Jurkat, Clone E6-1 (cell line): ENCODE measurements around the gene ATP8A2.

Source experiments
- DNase-seq: peaks from one replicate; pipeline ENCODE4 v3.0.0-alpha.2; 2011; ENCODE audit warnings: low read depth, low spot score
- H3K4me3 ChIP-seq: 2 replicates; pipeline ENCODE4 v1.5.1; 2011; ENCODE audit warnings: mild to moderate bottlenecking, low read length, control low read depth, moderate library complexity

Gene ATP8A2

DNA sequence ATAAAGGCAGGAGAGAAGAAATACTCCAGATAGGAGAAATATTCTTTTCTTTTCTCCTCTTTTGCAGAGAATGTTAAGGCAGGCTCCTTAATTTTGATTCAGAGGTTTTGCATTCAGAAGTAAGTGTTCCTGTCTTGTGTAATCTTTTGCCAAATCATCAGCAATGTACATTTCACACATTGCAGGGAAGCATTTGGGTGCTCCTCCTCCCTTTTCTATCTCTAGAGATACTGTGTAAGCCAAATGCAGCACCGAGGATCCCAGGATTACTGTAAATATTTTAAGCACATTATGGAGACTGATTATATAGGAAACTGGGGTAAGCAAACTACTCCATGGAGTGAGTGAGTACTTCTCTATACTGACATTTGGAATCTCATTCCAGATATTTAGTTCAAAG lies 7.2 kb downstream of the ATP8A2 start:
- DNase-seq: no peak
- no peak overlapping the region for H3K4me3 ChIP-seq

DNA sequence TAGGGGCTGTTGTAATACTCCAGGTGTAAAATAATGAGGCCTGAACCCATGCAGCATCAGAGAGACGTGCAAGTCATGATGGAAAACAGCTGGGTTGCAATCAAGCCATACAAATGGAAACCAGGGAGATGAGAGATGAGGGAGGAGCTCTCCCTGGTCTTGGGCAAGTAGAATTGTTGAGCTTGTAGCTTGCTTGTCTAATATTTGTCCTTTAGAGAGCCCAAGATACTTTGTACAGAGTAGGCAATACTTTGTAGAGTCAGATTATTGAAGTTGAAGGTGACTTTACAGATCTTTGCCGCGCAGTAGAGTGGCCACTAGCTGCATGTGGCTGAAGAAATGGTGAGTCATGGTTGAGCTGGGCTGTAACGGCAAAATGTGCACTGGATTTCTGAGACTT lies 8.3 kb downstream of the ATP8A2 start:
- H3K4me3 ChIP-seq: no peak overlapping the region
- DNase-seq: no peak

DNA sequence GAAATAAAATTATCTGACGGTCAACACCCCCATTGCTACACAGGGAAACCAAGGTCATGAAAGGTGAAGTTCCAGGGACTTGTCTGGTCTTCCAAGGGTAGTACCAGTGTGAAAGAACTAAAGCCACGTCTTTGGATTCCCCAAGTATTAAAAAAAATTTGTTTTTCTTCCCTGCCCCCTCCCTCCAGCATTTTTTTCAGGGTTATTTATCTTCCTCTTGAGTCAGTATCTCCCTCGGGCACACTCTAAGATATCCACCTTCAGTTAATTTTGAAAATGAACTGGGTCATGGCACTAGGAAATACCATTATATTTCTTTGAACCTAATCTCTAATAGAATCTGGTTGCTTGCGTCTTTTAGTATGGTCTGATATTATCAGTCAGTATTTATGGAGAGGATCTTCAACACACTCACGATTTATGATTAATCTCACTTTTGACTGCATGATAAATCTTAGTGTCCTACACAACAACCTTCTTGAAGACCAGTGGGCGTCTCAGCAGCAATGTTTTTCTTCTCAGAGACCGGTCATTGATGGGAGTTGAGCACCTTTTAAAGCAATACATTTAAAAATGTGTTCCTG lies 9.1 kb downstream of the ATP8A2 start:
- no peak for DNase-seq
- no peak overlapping the region for H3K4me3 ChIP-seq

DNA sequence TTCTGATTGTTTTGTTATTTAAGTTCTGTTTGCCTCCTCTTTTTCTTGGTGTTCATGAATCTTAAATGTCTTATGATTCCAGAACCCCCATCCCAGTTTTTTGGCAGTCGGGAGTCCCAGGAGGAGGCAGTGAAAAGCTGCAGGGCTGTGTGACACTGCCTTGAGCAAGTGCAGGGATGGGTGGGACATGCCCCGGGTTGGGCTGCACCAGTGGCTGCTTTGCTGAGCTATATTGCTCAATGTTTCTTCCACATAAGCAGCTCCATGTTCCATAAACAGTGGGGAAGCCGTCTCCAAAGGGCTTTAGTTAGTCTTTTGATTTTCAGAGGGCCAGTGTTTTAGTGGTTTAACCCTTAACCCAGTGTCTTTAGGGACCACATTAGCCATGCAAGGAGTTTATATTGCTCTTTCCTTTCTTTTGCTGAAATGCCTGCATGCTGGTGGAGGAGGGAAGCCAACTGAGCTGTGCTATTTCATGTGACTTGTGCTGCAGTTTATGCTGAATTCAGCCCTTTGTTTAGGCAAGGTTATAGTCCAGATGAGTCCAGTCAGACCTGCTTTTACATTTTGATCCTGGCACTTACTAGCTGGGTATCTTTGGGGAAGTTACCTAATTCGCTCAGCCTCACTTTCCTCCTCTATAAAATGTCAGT lies 13.1 kb downstream of the ATP8A2 start:
- no peak overlapping the region for H3K4me3 ChIP-seq
- DNase-seq: no peak

DNA sequence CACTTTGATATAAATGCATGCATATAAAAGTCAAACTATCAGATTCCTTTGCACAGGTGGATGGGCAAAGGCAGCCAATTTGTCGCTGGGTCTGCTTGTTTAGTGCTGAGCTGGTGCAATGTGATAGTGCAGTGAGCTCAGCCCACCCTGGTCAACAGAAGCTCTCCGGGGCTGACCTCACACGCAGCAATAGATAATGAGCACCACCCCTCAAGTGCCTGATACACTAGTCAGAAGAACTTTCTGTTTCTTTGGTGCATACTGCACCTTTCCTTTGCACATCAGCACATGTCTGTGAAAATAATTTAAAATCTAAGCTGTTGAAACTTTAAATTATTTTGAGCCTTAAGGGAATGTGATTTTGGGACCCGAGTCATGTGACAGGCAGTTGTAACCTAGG lies 20.2 kb downstream of the ATP8A2 start:
- no peak for DNase-seq
- H3K4me3 ChIP-seq: no peak overlapping the region

DNA sequence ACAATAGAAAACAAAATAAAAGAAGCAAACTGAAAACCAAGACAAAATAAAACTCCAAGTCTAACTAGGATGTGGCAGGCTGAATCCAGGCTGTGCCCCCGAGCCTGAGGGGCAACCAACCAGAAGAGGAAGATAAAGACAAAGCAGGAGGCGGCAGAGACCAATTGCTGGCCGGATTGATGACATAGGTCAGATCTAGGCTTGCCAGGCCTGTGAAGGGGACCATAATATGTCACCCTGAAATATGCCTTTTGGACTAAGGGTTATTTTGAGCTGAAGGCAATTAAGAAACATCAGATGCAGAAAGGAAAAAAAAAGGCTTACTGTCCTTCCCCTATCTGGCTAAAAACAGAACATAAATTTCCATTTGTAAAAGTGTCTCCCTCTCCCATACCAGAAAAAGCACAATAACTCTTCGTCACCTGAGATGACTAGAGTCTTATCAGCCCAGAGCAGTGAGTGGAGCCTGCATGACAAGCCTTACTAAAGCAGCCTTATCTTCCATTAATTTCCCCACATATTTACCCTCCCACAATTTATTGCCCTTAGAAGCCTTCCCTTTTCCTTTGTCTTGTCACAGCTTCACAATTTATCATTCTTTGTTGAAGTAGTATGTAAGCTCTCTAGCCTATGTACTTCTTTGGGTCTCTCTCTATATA lies 22.8 kb downstream of the ATP8A2 start:
- no peak overlapping the region for H3K4me3 ChIP-seq
- DNase-seq: no peak

DNA sequence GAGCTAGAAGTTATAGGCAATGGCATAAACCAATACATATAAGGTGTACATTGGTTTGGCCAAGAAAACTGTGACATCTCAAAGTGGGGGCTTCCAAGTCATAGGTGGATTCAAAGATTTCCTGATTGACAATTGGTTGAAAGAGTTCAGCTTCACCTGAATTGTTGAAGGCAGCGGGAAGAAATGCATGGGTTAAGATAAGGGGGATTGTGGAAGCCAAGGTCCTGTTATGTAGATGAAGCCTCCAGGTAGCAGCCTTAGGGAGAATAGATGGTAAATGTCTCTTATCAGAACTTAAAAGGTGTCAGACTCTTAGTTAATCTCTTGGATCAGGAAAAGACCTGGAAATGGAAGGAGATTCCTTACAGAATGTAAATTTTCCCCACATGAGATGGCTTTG lies 26.0 kb downstream of the ATP8A2 start:
- H3K4me3 ChIP-seq: no peak overlapping the region
- DNase-seq: no peak

DNA sequence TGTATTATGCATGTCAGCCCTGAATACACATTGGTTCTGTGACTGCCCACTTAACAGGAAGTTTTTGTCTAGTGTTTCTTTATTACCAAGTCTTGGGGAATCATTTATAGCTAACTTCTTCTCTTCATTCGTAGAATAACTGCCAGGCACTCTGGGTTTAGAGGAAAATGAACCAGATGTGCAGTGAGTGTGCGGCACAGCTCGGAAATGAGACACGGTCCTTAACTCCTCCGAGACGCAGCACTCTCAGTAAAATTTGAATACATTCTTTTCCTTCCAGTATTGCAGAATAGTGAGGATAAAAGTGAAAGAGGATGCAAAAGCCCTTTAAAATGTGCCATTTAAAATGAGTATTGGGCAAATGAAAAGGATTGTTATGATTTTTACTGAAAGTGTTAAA lies 29.2 kb downstream of the ATP8A2 start:
- no peak for DNase-seq
- no peak overlapping the region for H3K4me3 ChIP-seq

DNA sequence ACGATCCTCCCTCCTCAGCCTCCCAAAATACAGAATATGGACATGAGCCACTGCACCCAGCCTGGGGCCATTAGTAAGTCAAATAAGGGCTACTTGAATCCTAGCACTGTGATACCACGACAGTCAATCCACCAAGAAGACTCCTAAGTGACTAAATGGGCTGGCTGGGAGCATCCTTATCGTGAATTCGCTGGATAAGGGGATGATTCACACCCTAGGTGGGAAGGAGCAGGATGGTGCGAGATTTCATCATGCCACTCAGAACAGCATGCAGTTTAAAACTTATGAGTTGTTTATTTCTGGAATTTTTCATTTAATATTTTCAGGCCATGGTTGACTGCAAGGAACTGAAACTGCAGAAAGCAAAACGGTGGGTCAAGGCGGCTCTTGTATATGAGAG lies 30.2 kb downstream of the ATP8A2 start:
- H3K4me3 ChIP-seq: no peak overlapping the region
- no peak for DNase-seq

DNA sequence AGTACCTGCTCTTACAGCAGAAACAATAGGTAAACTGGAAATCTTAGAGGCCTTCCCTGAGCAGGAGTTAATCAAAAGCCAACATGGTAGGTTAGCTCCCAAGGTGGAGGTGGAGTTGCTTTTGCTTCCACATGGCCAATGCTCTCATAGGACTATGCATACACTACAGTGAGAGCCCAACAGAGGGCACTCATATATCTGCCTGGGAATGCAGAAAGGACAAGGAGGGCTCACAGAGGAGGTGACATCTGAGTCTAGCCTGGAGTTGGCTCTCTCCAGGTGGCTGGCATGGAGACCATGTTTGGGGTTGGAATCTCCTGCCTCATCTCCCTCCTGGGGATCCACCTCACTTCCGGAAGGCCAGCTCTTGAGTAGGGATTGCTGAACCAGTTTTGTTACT lies 34.6 kb downstream of the ATP8A2 start:
- no peak overlapping the region for H3K4me3 ChIP-seq
- peak; percentile 20 for DNase-seq

DNA sequence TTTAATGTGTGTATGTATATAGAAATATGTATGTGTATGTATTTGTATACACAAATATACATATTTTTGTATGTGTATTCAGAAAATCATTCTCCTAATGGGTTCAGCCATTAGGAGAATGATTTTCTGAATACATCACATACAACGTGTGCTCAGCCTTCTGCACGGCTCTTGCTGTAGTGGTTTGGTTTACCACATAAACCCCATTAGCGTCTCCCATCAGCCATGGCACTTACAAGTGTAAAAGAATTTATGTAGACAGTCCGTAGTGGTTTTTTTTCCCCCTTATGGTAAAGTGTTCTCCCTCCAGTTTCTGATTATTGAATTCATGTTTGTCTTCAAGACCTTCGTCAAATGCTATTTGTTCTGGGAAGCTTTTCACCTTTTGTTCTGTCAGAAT lies 38.2 kb downstream of the ATP8A2 start:
- H3K4me3 ChIP-seq: no peak overlapping the region
- DNase-seq: peak; percentile 59

DNA sequence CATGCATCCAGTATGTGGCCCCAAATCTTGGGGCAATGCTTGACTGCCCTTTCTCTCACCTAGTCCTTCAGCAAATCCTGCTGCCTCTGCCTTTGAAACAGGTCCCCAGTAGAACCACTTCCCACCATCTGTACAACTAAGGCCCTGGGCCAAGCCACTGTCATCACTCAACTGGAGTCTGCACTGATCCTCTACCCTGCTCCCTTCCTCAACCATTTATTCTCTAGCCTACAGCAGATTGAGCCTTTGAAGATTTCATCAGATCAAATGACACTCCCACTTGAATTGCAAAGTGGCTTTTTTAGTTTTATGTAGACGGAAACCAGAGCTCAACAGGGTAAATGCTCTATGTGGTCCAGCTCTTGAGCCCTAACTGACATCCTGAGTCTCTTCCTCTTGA lies 43.5 kb downstream of the ATP8A2 start:
- H3K4me3 ChIP-seq: no peak overlapping the region
- peak; percentile 83 for DNase-seq

DNA sequence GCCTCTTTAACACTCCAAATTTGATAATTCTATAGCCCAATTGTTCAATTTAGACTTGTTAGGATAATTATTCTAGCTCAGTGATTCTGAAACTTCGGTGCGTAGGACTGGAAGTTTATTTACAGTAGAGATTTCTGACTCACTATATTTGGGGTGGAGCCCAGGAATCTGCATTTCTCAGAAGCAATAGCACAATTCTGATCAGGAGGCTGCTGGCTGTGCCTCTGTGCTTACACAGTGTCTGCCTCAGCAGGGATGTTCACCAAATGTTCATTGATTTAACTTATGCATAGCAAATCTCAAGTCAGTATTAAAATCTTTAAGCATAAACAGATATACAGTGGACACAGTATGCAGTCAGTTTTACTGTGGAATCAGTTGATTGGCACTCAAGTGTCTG lies 45.8 kb downstream of the ATP8A2 start:
- DNase-seq: no peak
- no peak overlapping the region for H3K4me3 ChIP-seq

DNA sequence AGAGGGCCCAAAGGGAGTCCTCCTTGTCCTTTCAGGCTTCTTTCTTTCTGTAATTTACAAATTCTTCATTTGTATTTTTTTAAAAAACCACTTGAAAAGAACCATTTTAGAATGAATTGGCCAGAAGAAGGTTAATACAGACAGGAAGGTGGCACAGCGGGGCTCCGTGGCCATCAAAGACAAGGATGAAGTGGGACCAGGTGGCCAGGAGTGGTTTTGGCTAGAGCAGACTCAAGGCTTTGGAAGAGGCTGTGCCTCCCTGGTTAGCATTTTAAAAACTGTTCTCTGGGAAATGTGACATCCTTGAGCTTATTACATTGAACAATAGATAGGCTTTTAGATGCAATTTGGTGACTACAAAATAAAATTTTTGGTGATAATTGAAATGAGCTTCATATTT lies 48.4 kb downstream of the ATP8A2 start:
- no peak for DNase-seq
- no peak overlapping the region for H3K4me3 ChIP-seq

DNA sequence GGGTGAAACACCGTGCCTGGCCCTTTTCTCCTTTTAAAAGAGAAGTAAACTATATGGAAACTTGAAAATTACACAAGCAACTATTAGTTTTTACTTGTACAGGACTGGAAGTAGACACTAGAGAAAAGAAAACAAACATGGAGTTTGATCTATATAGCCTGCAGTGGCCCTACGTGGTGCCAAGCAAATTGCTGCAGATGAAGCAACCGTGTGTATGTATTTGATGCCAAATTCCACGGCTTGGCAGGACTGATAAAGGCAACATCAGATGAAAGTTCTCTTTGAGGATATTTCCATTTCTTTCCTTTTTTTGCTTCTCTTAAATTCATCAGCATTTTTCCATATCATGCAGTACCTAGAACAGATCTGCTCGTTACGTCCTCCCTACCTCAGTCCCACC lies 49.8 kb downstream of the ATP8A2 start:
- H3K4me3 ChIP-seq: no peak overlapping the region
- no peak for DNase-seq

DNA sequence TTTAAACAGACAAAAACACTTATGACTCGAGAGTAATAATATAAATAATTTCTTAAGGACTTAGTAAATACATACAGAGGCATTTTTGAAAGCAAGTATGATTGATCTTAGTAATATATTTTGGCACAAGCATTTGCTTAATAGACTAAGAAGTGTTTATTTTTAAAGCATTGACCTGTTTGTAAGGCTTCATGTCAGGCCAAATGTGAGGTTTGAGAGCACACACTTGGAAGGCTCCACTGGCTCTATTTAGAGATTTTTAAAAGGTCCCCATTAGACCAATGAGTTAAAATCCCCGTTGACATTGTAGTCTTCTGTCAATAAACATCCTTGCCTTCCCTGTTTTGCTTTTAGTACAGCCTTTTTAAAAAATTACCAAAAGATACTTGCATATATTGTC lies 50.4 kb downstream of the ATP8A2 start:
- no peak for DNase-seq

DNA sequence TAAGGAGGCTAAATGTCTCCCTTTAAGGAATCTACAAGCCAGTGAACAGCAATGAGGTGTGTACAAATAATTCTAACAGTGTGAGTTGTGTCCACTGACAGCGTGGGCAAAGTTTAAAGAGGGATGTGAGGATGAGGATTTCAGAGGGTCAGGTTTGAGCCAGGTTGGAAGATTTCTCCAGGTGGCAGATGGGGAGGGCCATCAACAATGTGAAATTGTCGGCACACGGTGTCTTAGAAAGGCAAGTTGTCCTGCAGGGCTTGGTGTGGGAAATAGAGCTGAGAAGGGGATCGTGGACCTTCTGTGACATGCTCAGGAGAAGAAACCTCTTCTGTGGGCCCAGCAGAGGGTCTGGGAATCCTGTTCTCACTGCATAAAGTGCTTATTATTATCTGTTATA lies 52.1 kb downstream of the ATP8A2 start:
- H3K4me3 ChIP-seq: no peak overlapping the region
- DNase-seq: no peak

More for the DNA sequence above, 50.4 kb downstream of the ATP8A2 start:
- H3K4me3 ChIP-seq: no peak overlapping the region

DNA sequence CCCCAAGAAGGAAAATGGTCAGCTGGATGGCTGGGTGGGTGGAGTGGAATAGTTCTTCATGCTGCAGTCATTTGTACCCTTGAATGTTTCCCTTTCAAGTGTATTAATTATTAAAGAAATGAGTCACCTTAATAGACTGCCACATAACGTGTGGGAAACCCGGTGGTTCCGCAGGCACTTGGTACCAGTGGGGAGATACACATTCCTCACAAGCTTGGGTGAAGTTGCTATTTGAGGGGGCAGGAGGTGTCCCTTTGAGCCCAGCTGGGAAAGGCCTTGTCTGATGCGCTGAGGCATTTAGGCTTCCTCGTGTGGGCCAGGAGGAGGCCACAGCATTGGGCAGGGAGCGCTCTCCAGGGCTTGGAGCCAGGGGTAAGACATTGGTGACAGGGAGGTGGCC lies 57.7 kb downstream of the ATP8A2 start:
- DNase-seq: no peak
- no peak overlapping the region for H3K4me3 ChIP-seq

DNA sequence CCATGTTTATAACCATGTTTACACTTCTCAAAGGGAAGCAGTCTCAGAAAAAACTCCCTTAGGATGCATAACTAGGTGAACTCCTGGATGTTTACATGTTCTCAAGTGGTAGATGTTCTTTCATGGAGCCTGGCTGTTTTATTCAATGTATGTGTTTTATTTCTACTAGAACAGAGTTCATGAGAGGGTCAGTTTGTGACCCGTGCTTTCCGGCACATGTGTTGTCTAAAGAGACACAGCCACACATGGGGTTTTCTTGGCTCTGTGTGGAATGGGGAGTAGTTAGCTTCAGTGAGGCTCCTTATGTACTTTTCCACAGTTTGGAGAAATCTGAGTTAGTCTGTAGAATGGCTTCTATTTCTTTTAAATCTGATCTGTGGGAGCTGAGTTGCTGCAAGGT lies 60.9 kb downstream of the ATP8A2 start:
- DNase-seq: no peak
- H3K4me3 ChIP-seq: no peak overlapping the region

DNA sequence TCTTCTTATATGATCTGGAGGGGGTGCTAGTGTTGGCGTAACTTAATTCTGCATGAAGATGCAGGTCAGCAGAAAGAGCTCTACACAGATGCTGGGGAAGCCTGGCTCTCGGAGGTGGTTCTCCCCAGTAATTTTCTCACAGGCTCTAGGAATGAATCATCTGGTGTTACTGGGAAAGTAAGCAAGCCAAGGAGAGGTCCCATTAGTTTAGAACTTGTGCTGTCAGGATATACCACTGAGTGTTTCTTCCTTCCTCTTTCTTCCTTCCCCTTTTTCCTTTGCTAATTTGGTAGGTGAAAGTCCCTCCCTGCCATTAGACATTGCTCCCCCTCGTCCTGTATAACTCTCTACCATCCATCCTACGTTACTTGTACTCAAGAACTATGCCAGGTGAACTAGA lies 68.3 kb downstream of the ATP8A2 start:
- no peak for DNase-seq
- no peak overlapping the region for H3K4me3 ChIP-seq

DNA sequence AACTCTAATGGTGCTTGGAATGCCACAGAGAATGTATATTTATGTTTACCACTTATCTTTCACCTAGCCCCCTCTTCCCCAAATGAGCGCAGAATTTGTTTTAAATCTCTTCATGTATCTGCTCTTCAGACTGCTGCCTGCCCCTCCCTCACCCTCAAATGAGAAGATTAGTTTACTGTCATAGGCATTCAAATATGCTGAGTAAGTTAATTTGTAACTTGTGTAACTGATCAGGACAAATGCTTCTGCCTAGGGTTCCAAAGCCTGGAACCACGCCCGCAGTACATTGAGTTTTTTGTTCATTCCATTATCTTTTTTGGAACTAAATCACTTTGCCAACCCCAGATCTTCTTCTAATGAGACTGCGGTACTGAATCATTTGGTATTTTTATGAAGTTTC lies 74.5 kb downstream of the ATP8A2 start:
- no peak for DNase-seq
- H3K4me3 ChIP-seq: no peak overlapping the region
